Measurements from ENCODE around the gene SYT12. TPM values are rescaled to one million over a fixed set of nuclear protein-coding genes. Genes with fewer than 3 reads are reported as not detected.

The SYT12 gene
- total and polyA plus RNA-seq, 2 donors (not counting 3 experiments of a cell fraction or from before 2014, with no cell fraction given) = not detected

GRCh38 chr11:67099831-67100324 lies 76.9 kb downstream of the SYT12 start:
- BruUV-seq (replicated peaks) = no TSS peak
- Histone ChIP-seq H3K27me3 (ENCODE audit: control insufficient read depth in 2 of 2, insufficient read depth in 2 of 2, low read length in 2 of 2) (peaks cover 0 to 2% of the 10 kb centered on the region in 2 experiments), H2AFZ (ENCODE audit: low read depth, low read length) (peak overlapping the region; percentile 23), H3K27ac (ENCODE audit: insufficient read depth, low read depth, low read length) (no peak overlapping the region), H3K4me3 (replicated peaks in 1 of 3; ENCODE audit: insufficient read depth in 1 of 3, low read depth in 1 of 3, low read length in 3 of 3) (no peak overlapping the region), H3K9ac (replicated peaks; ENCODE audit: extremely low read depth, insufficient read depth, low read length) (no peak overlapping the region), H3K79me2 (ENCODE audit: control insufficient read depth, insufficient read depth, low read length) (no peaks in the 10 kb centered on the region), H3K9me3 (replicated peaks; ENCODE audit: control insufficient read depth, insufficient read depth, low read length) (no peaks in the 10 kb centered on the region), H3K36me3 (ENCODE audit: control insufficient read depth in 2 of 2, extremely low read depth in 1 of 2, insufficient read depth in 2 of 2, low read length in 2 of 2) (no peaks in the 10 kb centered on the region), H4K20me1 (replicated peaks; ENCODE audit: control insufficient read depth, extremely low read depth, insufficient read depth, low read length) (no peaks in the 10 kb centered on the region), H3K4me2 (ENCODE audit: insufficient read depth, low read length) (no peak overlapping the region), H3K4me1 (ENCODE audit: control insufficient read depth, extremely low read depth, insufficient read depth, low read length) (peaks cover 4% of the 10 kb centered on the region), H3K9me1 (replicated peaks; ENCODE audit: control insufficient read depth, extremely low read depth, insufficient read depth, low read length) (no peaks in the 10 kb centered on the region)
- dilution Hi-C loops (cut with MboI; ENCODE audit: extremely low pct_ligation_motif_present, low sequenced_read_pairs) (no loop called here), intact Hi-C loops (cut with micrococcal nuclease) (loop anchor here (5.0 kb wide), 1 partner anchor 67 kb away; no protein-coding TSS in a partner anchor)
- no peak for FAIRE-seq
- POLR2A ChIA-PET = interaction anchor here (0.6 kb wide), 1 partner anchor 39 kb away, joined by 3 read pairs; no protein-coding TSS in a partner anchor
- TF ChIP-seq MYC (IDR thresholded peaks at IDR 0.05; ENCODE audit: low read depth, low read length) (no peak), GATA2 (IDR thresholded peaks at IDR 0.05; ENCODE audit: insufficient read depth, insufficient read length, low read depth, low read length) (no peak), EZH2 (IDR thresholded peaks at IDR 0.05; ENCODE audit: borderline replicate concordance, low read depth, low read length, severe bottlenecking) (no peak), POLR2AphosphoS5 (IDR thresholded peaks at IDR 0.05; ENCODE audit: insufficient read depth, low read depth, low read length) (no peak), JUN (IDR thresholded peaks at IDR 0.05; ENCODE audit: borderline replicate concordance, insufficient read depth, insufficient read length, low read depth) (no peak), POLR2A (IDR thresholded peaks at IDR 0.05; ENCODE audit: low read depth, low read length) (no peak), FOS (IDR thresholded peaks at IDR 0.05; ENCODE audit: borderline replicate concordance, insufficient read depth, low read length) (no peak), CTCF (IDR thresholded peaks at IDR 0.05; ENCODE audit: extremely low read depth in 1 of 2, insufficient read depth in 1 of 2, low read depth in 1 of 2, low read length in 2 of 2) (no peak)
- TF ChIP-seq, protein P1, sequence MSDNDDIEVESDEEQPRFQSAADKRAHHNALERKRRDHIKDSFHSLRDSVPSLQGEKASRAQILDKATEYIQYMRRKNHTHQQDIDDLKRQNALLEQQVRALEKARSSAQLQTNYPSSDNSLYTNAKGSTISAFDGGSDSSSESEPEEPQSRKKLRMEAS (IDR thresholded peaks at IDR 0.05; ENCODE audit: insufficient read depth, insufficient read length) = no peak
- CTCF ChIA-PET = interaction anchor here (1.4 kb wide), 1 partner anchor 17 kb away, joined by 5 read pairs; no protein-coding TSS in a partner anchor
- no peak for DNase-seq (ENCODE audit: low read depth, low spot score)

Small RNAs within 50 kb of the gene (microRNA-seq; reads per million reads assigned to microRNA genes)
- not detected for gene MIR6860 (ENCODE audit: borderline number of aligned reads, borderline replicate concordance)

Other genes with a start within 250 kb of the SYT12 start
- 26.9 and 27.8 TPM in 2 replicates for gene RCE1, start 179.7 kb upstream of the SYT12 start, total RNA-seq
- 47.4 and 75.0 TPM in 2 replicates for gene RCE1, start 179.7 kb upstream of the SYT12 start, polyA plus RNA-seq
- 36.7 and 37.4 TPM in 2 replicates for gene LRFN4, start 166.1 kb upstream of the SYT12 start, total RNA-seq
- gene LRFN4, start 166.1 kb upstream of the SYT12 start, polyA plus RNA-seq = 22.3 and 38.3 TPM in 2 replicates
- 15.6 and 17.5 TPM in 2 replicates for gene PC, start 64.8 kb upstream of the SYT12 start, total RNA-seq
- gene PC, start 64.8 kb upstream of the SYT12 start, polyA plus RNA-seq = 5.5 and 5.8 TPM in 2 replicates
- gene C11orf86, start 47.8 kb upstream of the SYT12 start, total RNA-seq = not detected in 2 replicates
- gene C11orf86, start 47.8 kb upstream of the SYT12 start, polyA plus RNA-seq = not detected in 2 replicates
- gene RHOD, start 33.7 kb downstream of the SYT12 start, total RNA-seq = 10.5 and 10.6 TPM in 2 replicates
- 17.9 and 26.0 TPM in 2 replicates for gene RHOD, start 33.7 kb downstream of the SYT12 start, polyA plus RNA-seq
- 69.9 and 79.5 TPM in 2 replicates for gene KDM2A, start 96.1 kb downstream of the SYT12 start, total RNA-seq
- 72.2 and 73.3 TPM in 2 replicates for gene KDM2A, start 96.1 kb downstream of the SYT12 start, polyA plus RNA-seq
- gene GRK2, start 243.3 kb downstream of the SYT12 start, total RNA-seq = 62.3 and 66.9 TPM in 2 replicates
- gene GRK2, start 243.3 kb downstream of the SYT12 start, polyA plus RNA-seq = 57.9 and 73.1 TPM in 2 replicates